GM19351 (cell line): ENCODE results near the gene ZMYM3.
"Not testable (repeated sequence)": the region's sequence is repeated elsewhere in the genome, so short reads cannot be mapped to it uniquely, and the experiment has no call there.

Experiments
- ATAC-seq: cut with Tn5 transposase; IDR thresholded peaks from one replicate; pipeline ENCODE4 v1.9.1; 2021; ENCODE audit warnings: mild to moderate bottlenecking, moderate library complexity; ENCODE audit not compliant: unreplicated experiment

ZMYM3 gene

GRCh38 chrX:71254092-71254963 is at the start of gene ZMYM3:
Gene ZMYM3, minus strand, starts transcription at chrX:71254140. Its CDS starts 885 bp downstream, at chrX:71253255.
- peak; percentile 79 for ATAC-seq

- ATAC-seq, result no peak
These were observed 48.7 kb upstream of the ZMYM3 start for GRCh38 chrX:71302461-71303213.

DNA sequence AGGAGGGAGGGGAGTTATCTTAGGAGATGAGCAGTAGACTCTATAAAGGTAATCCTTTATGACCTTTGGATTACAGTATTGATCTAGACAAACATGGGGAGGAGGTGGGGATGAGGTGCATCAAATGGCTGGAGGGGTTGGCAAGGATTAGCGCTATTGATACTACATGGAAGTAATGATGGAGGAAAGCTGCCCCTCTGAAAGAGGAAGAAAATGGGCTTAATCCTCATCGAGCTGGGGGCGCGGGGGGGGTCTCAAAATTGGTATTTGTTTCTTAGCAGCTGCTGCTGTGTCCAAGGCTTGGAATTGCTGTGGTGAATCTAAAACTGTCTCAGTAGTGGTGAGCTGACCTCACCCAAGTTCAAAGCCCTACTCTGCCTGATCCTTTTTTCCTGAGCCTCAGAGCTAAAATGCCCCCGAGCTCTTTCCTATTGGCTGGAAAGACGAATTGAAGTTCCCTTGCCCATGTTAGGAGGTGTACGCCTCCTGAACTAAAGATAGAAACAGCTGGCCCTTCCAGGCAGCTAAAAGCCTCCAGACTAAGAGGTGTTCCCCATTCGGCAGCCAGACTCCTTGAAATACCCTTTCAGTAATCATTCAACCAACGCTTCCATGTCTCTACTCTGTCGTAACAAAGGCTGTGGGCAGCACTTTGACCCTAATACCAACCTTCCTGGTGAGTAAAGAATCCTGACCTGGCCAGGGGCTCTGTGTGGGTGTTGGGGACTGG is 47.4 kb upstream of the ZMYM3 start, which contains the start of gene ITGB1BP2:
TSS of gene ITGB1BP2 (plus strand) at position 556 of the 730 bp plus-strand sequence. CDS start at position 613, 57 bp downstream.
- ATAC-seq, result no peak

DNA sequence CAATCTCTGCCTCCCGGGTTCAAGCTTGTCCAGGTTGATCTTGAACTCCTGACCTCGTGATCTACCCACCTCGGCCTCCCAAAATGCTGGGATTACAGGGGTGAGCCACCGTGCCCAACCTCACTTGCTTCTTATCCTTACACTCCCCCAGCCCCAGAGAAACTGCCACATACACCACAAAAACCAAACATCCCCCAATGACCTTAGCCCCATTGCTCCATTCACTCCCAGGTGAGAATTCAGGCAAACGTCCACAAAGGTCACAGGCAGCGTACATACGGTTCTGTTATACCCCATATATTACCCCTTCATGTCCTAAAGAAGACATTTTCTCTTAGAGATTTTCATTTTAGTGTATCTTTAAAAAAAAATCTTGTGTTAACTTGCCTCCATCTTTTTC is 46.6 kb upstream of the ZMYM3 start:
- not testable (repeated sequence) for ATAC-seq

DNA sequence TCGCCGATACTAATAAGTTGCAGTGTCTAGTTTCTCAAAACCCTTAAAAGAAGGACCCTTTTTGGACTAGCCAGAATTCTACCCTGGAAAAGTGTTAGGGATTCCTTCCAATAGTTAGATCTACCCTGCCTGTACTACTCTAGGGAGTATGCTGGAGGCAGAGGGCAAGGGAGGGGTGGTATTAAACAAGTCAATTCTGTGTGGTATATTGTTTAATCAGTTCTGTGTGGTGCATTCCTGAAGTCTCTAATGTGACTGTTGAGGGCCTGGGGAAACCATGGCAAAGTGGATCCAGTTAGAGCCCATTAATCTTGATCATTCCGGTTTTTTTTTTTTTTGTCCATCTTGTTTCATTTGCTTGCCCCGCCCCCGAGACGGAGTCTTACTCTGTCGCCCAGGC is 46.1 kb upstream of the ZMYM3 start:
- ATAC-seq, result not testable (repeated sequence)

DNA sequence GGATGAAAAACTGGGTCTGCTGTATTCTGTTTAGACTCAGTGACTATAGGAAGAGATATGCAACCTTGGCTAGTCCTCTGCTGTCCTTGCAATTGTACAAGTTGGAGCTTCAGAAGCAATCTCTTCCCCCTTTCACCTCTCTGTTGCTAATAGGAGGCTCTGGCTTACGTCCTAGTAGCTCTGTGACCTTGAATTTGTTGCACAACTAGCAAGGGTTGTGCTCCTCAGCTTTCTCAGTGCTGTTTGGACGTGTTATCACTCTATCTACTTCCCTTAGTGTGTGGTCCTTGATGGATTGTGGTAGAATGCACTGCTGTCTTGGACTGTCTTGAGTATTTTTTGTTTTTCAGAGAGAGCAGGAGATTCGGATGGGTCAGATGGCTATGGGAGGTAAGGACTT is 44.2 kb upstream of the ZMYM3 start:
- ATAC-seq, result no peak

- ATAC-seq, result no peak
These were observed 42.9 kb upstream of the ZMYM3 start for GRCh38 chrX:71296806-71297205.

DNA sequence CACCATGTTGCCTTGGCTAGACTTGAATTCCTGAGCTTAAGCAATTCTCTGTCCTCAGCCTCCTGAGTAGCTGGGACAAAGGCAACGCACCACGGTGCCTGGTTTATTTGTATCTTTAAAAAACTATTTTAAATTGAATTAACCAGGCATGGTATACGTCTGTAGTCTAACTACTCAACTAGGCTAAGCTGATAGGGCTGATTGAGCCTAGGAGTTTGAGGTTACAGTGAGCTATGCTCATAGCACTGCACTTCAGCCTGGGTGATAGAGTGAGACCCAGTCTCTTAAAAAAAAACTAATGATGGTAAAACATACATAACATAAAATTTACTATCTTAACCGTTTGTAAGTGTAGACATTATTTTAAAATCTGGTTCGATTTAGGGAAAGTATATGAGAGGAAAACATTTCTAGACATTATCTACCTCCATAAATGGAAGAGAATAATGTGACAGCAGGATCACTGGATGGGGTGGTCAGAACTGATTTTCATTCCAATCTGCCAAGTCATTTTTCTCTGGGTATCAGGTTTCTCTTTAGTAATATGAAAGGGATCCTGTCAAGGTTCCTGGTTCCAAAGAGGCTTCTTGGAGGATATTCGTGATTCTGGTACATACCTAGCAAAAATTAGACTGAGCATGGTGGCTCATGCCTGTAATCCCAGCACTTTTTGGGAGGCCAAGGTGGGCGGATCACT is 38.9 kb upstream of the ZMYM3 start:
- ATAC-seq, result no peak

DNA sequence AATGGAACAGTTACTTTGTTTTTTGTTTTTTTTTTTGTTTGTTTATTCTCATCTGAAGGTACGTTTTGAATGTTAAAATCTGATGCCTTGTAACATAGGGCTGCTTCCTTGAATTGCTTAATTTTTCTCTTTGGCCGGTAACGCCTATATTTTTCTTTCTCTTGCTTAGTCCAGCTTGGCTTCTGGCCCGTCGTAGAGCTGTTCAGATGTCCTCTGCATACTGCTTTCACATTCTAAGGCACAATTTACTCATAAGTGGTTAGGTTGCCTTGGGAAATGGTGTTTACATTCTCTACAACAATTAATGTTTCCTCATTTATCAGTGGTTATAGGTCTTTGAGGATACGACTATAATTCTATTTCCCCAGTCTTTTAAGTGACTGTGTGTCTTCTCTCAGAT is 37.4 kb upstream of the ZMYM3 start:
- ATAC-seq, result no peak

GRCh38 chrX:71285929-71286328 is 32.0 kb upstream of the ZMYM3 start:
- no peak for ATAC-seq

GRCh38 chrX:71283403-71284143 is 29.6 kb upstream of the ZMYM3 start, which contains the start of gene NONO:
Gene NONO, plus strand, starts transcription at chrX:71283635. Its CDS starts 7,003 bp downstream, at chrX:71290638.
- peak; percentile 83 for ATAC-seq

- ATAC-seq, result peak; percentile 37
These were observed 28.8 kb upstream of the ZMYM3 start for GRCh38 chrX:71282514-71283402.

DNA sequence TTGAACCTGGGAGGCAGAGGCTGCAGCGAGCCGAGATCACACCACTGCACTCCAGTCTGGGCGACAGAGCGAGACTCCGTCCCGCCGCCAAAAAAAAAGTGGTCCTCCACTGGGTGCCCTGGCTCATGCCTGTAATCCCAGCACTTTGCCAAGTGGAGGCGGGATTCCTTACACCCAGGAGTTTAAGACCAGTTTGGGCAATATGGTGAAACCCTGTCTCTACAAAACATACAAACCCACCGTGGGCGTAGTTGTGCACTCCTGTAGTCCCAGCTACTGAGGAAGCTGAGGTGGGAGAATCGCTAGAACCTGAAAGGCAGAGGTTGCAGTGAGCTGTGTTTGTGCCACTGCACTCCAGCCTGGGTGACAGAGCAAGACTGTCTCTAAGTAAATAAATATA is 27.4 kb upstream of the ZMYM3 start:
- ATAC-seq, result not testable (repeated sequence)

DNA sequence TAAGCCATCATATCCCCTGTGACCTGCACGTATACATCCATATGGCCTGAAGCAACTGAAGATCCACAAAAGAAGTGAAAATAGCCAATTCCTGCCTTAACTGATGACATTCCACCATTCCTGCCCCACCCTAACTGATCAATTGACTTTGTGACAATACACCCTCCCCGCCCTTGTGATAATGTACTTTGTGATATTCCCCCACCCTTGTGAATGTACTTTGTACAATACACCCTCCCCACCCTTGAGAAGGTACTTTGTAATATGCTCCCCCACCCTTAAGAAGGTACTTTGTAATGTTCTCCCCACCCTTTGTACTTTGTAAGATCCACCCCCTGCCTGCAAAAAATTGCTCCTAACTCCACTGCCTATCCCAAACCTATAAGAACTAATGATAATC is 18.4 kb upstream of the ZMYM3 start:
- not testable (repeated sequence) for ATAC-seq

DNA sequence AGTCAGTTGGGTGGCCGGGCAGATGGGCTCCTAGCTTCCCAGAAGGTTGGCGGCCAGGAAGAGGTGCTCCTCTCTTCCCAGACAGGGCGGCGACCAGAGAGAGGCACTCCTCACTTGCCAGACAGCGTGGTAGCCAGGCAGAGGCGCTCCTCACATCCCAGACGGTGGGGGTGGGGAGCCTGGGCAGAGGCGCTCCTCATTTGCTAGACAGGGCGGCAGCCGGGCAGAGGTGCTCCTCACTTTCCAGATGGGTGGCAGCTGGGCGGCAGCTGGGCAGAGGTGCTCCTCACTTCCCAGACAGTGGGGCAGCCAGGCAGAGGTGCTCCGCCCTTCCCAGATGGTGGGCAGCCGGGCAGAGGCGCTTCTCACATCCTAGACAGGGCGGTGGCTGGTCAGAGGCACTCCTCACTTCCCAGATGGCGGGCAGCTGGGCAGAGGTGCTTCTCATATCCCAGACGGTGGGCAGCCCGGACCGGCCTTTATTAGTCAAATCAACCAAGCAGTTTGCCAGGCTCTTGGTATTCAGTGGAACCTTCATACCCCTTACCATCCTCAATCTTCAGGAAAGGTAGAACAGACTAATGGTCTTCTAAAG is 16.0 kb upstream of the ZMYM3 start:
- no peak for ATAC-seq

GRCh38 chrX:71268624-71269023 is 14.7 kb upstream of the ZMYM3 start:
- ATAC-seq, result not testable (repeated sequence)

DNA sequence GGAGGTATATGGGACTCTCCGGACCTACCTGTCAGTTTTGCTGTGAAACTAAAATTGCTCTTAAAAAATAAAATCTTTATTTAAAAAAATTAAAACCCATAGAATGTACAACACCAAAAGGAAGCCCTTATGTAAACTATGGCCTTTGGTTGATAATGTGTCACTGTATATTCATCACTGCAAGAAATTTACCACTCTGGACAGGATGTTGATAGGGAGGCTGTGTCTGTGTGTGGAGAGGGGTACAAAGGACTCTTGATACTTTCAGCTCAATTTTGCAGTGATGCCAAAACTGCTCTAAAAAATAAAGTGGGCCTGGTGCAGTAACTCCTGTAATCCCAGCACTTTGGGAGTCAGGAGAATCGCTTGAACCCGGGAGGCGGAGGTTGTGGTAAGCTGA is 2.9 kb upstream of the ZMYM3 start:
- ATAC-seq, result no peak

DNA sequence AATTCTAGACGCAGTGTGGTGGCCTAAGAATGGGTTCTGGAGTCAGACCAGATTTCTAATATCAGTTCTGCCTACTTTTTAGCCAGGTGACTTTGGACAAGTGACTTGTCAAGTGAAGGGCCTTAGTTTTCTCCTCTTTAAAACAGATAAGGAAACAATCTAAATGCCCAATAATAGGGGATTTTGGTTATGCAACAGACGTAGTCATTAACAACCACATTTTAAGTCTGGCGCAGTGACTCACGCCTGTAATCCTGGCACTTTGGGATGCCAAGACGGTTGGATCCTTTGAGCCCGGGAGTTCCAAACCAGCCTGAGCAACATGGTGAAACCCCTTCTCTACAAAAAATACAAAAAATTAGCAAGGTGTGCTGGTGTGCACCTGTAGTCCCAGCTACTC is 2.1 kb upstream of the ZMYM3 start:
- no peak for ATAC-seq
